HG02610 (cell line): ENCODE results near the gene OXTR.
A peak's percentile ranks its signal among the peaks of the same experiment; 100 is the strongest.

ENCODE experiments used
- ATAC-seq: cut with Tn5 transposase; IDR thresholded peaks from one replicate; pipeline ENCODE4 v1.9.1; 2021; ENCODE audit warnings: mild to moderate bottlenecking, moderate library complexity; ENCODE audit not compliant: unreplicated experiment

The OXTR gene

GRCh38 chr3:8769088-8769822, at the start of gene OXTR:
TSS of gene OXTR (minus strand) at chr3:8769613. CDS start at chr3:8768187, 1,426 bp downstream.
- ATAC-seq: peak; percentile 76

DNA sequence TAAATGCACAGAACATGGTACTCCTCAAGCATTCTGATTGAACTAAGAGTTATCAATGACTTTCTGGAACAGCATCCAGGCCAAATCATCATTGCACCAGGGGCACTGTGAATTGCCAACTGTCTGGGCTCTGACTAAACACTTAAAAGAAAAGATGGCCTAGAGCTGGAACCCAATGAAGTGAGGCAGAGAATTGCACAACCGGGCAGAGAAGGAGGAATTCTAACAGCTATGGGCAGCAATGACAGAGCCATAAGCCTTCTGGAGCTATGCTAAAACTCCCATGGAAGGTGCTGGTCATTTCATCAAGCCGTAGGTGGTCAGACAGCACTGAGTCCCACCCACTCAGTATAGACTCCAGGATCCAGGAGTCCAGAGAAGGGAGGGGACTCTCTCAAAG, 48.1 kb upstream of the OXTR start:
- no peak for ATAC-seq

- ATAC-seq: no peak
These were observed 46.7 kb upstream of the OXTR start for GRCh38 chr3:8816106-8816505.

- no peak for ATAC-seq
These were observed 44.0 kb upstream of the OXTR start for GRCh38 chr3:8813411-8813810.

- ATAC-seq: no peak
These were observed 41.1 kb upstream of the OXTR start for GRCh38 chr3:8810561-8810960.

DNA sequence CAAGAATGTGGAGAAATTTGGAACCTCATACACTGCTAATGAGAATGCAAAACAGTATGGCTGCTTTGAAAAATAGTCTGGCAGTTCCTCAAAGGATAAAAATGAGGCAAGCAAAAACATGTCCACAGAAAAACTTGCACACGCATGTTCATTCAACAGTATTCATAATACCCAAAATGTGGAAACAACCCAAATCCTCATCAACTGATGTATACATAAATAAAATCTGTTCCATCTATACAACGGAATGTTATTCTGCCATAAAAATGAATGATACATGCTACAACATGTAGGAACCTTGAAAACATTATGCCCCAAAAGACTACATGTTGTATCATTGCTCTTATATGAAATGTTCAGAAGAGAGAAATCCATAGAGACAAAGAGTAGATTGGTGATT, 36.4 kb upstream of the OXTR start:
- no peak for ATAC-seq

- ATAC-seq: no peak
These were observed 32.8 kb upstream of the OXTR start for GRCh38 chr3:8802256-8802655.

- ATAC-seq: no peak
These were observed 30.6 kb upstream of the OXTR start for GRCh38 chr3:8800016-8800415.

DNA sequence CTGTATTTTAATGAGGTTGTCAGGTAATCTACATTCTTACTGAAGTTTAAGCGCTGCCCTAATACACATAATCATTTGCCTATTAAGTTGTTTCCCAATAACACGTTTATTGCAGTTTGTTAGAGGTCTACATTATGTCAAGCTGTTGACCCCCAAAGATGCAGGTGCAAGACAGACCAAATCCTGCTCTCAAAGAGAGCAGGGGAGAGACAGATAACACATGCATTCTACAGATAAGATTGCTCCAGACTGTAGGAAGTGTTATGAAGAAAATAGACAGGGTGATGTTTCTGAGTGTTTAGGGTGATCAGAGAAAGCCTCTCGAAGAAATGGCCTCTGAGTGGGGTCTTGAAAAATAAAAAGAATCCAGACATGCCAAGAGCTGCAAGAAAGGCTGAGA, 24.8 kb upstream of the OXTR start:
- no peak for ATAC-seq

- no peak for ATAC-seq
These were observed 23.8 kb upstream of the OXTR start for GRCh38 chr3:8793242-8793641.

GRCh38 chr3:8790529-8790928, 21.1 kb upstream of the OXTR start:
- no peak for ATAC-seq

- ATAC-seq: no peak
These were observed 15.4 kb upstream of the OXTR start for GRCh38 chr3:8784676-8785435.

GRCh38 chr3:8780279-8780678, 10.9 kb upstream of the OXTR start:
- no peak for ATAC-seq

GRCh38 chr3:8778475-8778874, 9.1 kb upstream of the OXTR start:
- no peak for ATAC-seq

DNA sequence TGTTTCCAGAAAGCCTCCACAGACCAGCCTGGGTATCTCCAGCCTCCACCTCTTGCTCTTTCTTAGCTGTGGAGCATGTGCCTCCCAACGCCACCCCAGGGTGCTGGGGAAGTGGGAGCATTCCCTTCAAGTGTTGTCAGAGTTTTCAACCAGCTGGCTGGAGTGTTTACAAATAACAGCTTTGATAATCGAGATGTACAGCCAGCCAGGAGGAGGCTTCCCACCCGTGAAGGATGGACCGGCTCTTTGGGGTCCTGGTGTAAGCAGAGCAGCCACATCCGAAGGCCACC, 8.5 kb upstream of the OXTR start:
- no peak for ATAC-seq

- no peak for ATAC-seq
These were observed 8.0 kb upstream of the OXTR start for GRCh38 chr3:8777201-8777977.

DNA sequence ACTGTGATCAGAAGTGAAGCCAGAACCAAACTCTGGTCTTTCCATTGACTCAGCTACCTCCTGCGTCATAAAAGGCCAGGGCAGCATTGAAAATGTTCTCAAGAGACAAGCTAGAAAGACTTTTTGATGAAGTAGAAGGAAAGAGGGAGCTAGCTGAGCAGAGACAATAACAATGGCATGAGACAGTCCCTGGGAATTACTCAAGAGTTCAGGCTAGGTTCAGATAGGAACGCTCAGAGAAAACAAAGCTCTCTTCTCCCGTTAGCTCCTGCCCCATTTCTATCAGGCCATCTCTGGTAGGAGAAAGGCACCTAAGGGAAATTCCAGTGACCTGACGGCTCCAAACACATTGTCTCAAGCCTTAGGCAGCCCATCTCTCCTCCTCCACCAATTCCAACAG, 7.0 kb upstream of the OXTR start:
- no peak for ATAC-seq

DNA sequence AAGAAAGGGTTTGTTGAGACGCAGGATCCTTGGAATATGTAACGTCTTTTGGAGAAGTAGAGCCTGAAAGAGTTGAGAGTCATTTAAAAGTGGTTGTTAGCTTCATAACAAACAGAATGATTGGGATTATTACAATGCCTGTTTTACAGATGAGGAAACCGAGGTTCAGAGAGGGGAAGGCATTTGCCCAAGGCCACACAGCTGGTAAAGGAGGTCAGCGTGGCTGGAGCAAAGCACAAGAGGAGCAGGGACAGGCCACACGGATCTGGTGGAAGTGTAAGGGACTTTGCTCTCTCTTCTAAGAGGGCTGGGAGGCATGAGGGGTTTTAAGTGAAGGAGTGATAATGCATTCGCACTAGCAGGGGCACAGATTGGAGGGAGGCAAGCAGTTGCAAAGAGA, 6.2 kb upstream of the OXTR start:
- no peak for ATAC-seq

GRCh38 chr3:8775181-8775580, 5.8 kb upstream of the OXTR start:
- ATAC-seq: no peak

GRCh38 chr3:8773941-8774542, 4.6 kb upstream of the OXTR start:
- ATAC-seq: no peak

DNA sequence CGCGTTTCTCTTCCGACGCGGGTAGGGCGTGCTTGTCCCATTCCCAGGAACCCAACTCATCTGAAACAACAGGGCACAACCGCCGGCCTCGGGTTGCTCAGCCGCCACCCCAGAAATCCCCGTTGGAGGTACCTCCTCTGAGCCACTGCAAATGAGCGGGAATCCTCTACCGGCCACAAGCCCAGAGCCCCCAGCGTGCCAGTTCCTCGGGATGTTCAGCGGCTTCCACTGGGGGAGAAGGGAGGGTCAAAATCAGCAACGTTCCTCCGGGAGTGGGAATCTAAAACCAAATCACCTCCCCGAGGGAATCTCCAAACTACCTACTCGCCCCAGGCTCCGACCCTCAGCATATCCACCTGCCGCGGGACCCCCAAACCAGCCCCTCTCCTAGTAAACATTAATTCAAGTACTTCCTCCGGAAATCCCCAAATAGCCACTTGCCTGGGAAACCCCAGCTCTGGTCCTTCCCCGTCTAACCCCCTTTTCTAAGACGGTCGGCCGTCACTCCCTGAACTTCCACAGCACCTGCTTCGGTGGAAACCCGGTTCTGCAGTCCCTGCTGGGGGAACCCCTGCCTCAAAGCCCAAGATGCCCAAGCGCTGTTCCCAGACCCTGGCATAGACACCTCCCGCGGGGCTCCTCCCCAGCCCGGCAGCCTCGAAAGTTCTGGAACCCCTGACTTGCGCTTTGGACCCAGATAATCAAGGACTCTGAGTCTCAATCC, 887 bp downstream of the OXTR start:
- peak; percentile 48 for ATAC-seq
